ENCODE data around the gene HK2.

GRCh38 chr2:74831693-74832530, 2.0 kb upstream of the HK2 start:
- TF ChIP-seq POLR2A (IDR thresholded peaks at IDR 0.05), result no peak
- no peak for TF ChIP-seq CTCF (IDR thresholded peaks at IDR 0.05)

All from prostate gland (tissue), 2 donors.